Measurements from ENCODE around the gene DTD1.

The DTD1 gene

DNA sequence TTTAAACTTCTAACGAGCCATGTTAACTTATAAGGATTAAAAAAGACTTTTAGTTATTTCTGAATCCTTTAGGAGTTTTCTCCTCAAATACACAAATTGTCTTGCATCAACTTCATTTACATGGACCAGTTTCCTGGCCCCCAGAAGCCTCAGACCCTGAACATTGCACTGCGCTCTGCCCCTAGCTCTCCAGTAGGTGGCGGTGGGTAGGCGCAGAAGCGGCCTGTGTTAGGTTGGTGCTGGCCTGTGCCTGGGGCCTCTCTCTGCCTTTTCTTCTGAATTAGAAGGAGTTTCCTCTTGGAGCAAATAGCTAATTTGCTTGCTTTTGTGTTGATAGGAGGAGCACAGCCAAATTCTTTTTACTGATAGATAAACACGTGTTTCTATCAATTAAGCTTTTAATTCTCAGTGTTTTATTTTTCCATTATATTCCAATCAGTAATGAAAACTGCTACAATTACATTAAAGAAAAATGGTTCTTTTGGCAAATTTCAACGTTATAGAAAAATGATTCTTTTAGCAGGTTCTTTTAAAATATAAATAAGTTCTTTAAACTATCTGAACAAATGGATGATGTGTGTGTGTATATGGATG, 44.4 kb downstream of the DTD1 start:
- Histone ChIP-seq H3K36me3 (ENCODE audit: low read depth) (no peaks in the 10 kb centered on the region), H3K4me1 (ENCODE audit: insufficient read depth, poor library complexity, severe bottlenecking) (no peaks in the 10 kb centered on the region), H3K27ac (ENCODE audit: poor library complexity, severe bottlenecking) (no peak overlapping the region), H3K4me3 (ENCODE audit: severe bottlenecking) (no peak overlapping the region), H3K27me3 (ENCODE audit: insufficient read depth, poor library complexity, severe bottlenecking) (no peaks in the 10 kb centered on the region), H3K9me3 (ENCODE audit: severe bottlenecking) (no peaks in the 10 kb centered on the region)
- ATAC-seq (ENCODE audit: low read depth): peak; percentile 94
- no peak for DNase-seq (ENCODE audit: low spot score)
- TF ChIP-seq, protein P1, sequence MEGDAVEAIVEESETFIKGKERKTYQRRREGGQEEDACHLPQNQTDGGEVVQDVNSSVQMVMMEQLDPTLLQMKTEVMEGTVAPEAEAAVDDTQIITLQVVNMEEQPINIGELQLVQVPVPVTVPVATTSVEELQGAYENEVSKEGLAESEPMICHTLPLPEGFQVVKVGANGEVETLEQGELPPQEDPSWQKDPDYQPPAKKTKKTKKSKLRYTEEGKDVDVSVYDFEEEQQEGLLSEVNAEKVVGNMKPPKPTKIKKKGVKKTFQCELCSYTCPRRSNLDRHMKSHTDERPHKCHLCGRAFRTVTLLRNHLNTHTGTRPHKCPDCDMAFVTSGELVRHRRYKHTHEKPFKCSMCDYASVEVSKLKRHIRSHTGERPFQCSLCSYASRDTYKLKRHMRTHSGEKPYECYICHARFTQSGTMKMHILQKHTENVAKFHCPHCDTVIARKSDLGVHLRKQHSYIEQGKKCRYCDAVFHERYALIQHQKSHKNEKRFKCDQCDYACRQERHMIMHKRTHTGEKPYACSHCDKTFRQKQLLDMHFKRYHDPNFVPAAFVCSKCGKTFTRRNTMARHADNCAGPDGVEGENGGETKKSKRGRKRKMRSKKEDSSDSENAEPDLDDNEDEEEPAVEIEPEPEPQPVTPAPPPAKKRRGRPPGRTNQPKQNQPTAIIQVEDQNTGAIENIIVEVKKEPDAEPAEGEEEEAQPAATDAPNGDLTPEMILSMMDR (IDR thresholded peaks at IDR 0.05; ENCODE audit: poor library complexity, severe bottlenecking): peak; percentile 98

DNA sequence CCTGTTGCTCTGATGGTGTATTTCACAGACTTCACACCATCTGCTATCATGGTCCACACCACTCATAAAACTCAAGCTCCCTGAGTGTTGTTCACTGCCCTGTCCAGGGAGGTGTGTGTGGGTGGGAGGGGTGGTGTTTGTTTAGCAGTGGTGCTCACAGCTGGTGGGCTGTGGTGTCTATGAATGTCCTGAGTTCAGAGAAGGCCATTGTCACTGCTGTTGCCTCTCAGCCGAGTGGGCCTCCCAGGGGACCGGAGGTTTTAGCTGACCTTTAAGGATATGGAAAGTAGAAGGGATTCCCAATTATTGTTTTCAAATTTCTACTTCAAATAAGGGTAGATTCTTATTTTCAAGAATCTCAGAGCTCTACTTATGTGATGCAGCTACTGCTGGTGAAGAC, 45.6 kb downstream of the DTD1 start:
- H3K36me3 ChIP-seq (ENCODE audit: low read depth): no peaks in the 10 kb centered on the region
- TF ChIP-seq, protein P1 (IDR thresholded peaks at IDR 0.05; ENCODE audit: poor library complexity, severe bottlenecking): no peak
- no peaks in the 10 kb centered on the region for H3K9me3 ChIP-seq (ENCODE audit: severe bottlenecking)
- H3K4me1 ChIP-seq (ENCODE audit: insufficient read depth, poor library complexity, severe bottlenecking): no peaks in the 10 kb centered on the region
- H3K27me3 ChIP-seq (ENCODE audit: insufficient read depth, poor library complexity, severe bottlenecking): no peaks in the 10 kb centered on the region
- ATAC-seq (ENCODE audit: low read depth): no peak
- H3K27ac ChIP-seq (ENCODE audit: poor library complexity, severe bottlenecking): no peak overlapping the region
- no peak overlapping the region for H3K4me3 ChIP-seq (ENCODE audit: severe bottlenecking)
- no peak for DNase-seq (ENCODE audit: low spot score)

DNA sequence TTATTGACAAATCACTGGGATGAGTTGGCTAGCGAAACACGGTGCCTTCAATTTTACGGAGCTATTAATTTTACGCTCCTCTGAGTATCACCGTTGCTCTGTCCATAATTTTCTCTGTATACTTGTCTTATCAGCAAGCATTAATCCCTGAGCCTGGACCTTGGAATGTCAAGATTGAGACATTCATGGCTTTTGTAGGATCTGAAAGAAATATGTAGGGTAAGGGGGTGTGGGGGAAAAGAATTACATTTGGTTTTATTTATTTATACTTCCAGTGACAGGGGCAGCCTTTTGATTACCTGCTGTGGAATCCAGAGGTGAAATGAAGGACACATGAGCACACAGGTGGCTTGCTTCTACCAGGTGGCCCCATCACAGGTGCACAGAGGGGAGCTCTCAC, 46.6 kb downstream of the DTD1 start:
- H3K4me3 ChIP-seq (ENCODE audit: severe bottlenecking): no peak overlapping the region
- no peaks in the 10 kb centered on the region for H3K4me1 ChIP-seq (ENCODE audit: insufficient read depth, poor library complexity, severe bottlenecking)
- ATAC-seq (ENCODE audit: low read depth) (no peak), DNase-seq (ENCODE audit: low spot score) (no peak)
- TF ChIP-seq, protein P1 (IDR thresholded peaks at IDR 0.05; ENCODE audit: poor library complexity, severe bottlenecking): no peak
- H3K9me3 ChIP-seq (ENCODE audit: severe bottlenecking): no peaks in the 10 kb centered on the region
- H3K36me3 ChIP-seq (ENCODE audit: low read depth): no peaks in the 10 kb centered on the region
- H3K27ac ChIP-seq (ENCODE audit: poor library complexity, severe bottlenecking): no peak overlapping the region
- H3K27me3 ChIP-seq (ENCODE audit: insufficient read depth, poor library complexity, severe bottlenecking): no peaks in the 10 kb centered on the region

DNA sequence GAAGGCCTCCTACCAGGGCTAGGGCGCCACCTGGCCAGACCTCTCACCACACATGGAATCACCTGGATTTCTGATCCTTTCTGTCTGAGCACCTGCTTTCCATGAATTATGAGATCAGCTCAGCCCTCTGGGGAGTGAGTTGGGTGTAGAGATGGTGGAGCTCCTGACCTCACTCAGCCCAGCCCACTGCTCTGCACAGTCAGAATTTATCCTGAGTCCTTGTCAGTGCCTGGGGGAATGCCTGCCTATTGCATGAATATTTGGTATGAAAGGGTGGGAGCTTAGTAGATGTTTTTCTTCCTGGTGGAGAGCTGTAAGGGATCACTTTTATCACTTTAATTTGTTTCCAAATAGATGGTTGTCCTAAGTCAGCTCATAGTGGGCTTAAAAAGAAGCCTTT, 47.5 kb downstream of the DTD1 start:
- Histone ChIP-seq H3K4me3 (ENCODE audit: severe bottlenecking) (no peak overlapping the region), H3K36me3 (ENCODE audit: low read depth) (no peaks in the 10 kb centered on the region), H3K27ac (ENCODE audit: poor library complexity, severe bottlenecking) (no peak overlapping the region), H3K27me3 (ENCODE audit: insufficient read depth, poor library complexity, severe bottlenecking) (no peaks in the 10 kb centered on the region), H3K9me3 (ENCODE audit: severe bottlenecking) (no peaks in the 10 kb centered on the region), H3K4me1 (ENCODE audit: insufficient read depth, poor library complexity, severe bottlenecking) (no peaks in the 10 kb centered on the region)
- no peak for ATAC-seq (ENCODE audit: low read depth)
- TF ChIP-seq, protein P1 (IDR thresholded peaks at IDR 0.05; ENCODE audit: poor library complexity, severe bottlenecking): no peak
- DNase-seq (ENCODE audit: low spot score): no peak

DNA sequence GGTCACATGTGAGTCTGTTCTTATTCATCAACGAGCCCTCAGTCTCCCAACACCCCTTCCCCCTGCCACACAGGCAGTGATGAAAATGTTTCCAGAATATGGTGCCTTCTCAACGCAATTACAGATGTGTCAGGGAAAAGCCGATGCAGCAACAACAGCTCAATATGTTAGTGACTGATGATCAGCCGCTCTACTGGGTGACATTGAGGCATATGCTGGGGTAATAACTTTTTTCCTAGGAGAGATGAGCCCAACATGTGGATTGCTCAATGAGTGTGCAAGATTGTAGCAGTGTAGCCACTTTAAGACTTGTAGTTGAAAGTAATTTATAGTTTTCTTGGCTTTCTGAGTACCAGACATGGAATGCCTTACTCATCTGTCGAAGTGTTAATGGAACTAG, 49.4 kb downstream of the DTD1 start:
- TF ChIP-seq, protein P1 (IDR thresholded peaks at IDR 0.05; ENCODE audit: poor library complexity, severe bottlenecking): no peak
- no peak overlapping the region for H3K4me3 ChIP-seq (ENCODE audit: severe bottlenecking)
- H3K27ac ChIP-seq (ENCODE audit: poor library complexity, severe bottlenecking): no peak overlapping the region
- ATAC-seq (ENCODE audit: low read depth): no peak
- H3K9me3 ChIP-seq (ENCODE audit: severe bottlenecking): no peaks in the 10 kb centered on the region
- H3K27me3 ChIP-seq (ENCODE audit: insufficient read depth, poor library complexity, severe bottlenecking): no peaks in the 10 kb centered on the region
- no peak for DNase-seq (ENCODE audit: low spot score)
- no peaks in the 10 kb centered on the region for H3K4me1 ChIP-seq (ENCODE audit: insufficient read depth, poor library complexity, severe bottlenecking)
- no peaks in the 10 kb centered on the region for H3K36me3 ChIP-seq (ENCODE audit: low read depth)
